ENCODE measurements around the gene TMEM120A.

DNA sequence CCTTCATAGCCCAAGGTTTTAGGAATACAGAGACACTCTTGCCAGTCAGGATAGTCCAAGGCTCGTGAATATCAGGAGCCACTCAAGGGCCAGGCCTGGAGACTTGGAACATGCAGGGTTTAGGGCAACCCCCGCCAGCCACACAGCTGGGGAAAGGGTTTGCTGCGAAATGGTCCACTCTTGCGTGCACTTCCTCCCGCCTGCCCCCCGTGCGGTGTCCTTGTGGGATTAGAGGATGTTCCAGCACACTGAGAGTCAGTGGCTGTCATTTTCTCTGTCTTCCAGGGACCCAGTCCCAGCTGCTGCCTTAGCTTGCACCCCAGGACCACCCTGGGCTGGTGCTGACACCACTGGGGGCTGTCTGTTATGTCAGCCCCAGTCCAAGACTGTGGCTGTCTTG is 41.0 kb downstream of the TMEM120A start:
- TF ChIP-seq, protein P1, sequence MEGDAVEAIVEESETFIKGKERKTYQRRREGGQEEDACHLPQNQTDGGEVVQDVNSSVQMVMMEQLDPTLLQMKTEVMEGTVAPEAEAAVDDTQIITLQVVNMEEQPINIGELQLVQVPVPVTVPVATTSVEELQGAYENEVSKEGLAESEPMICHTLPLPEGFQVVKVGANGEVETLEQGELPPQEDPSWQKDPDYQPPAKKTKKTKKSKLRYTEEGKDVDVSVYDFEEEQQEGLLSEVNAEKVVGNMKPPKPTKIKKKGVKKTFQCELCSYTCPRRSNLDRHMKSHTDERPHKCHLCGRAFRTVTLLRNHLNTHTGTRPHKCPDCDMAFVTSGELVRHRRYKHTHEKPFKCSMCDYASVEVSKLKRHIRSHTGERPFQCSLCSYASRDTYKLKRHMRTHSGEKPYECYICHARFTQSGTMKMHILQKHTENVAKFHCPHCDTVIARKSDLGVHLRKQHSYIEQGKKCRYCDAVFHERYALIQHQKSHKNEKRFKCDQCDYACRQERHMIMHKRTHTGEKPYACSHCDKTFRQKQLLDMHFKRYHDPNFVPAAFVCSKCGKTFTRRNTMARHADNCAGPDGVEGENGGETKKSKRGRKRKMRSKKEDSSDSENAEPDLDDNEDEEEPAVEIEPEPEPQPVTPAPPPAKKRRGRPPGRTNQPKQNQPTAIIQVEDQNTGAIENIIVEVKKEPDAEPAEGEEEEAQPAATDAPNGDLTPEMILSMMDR (IDR thresholded peaks at IDR 0.05 in 4 of 5, conservative IDR thresholded peaks at IDR 0.05 in 1 of 5), result no peak
- TF ChIP-seq POLR2A (IDR thresholded peaks at IDR 0.05), result no peak

Measured in gastrocnemius medialis (tissue), 4 donors.